Measurements from ENCODE around the gene RPL27A.

- TF ChIP-seq CTCF (IDR thresholded peaks at IDR 0.05) (no peak), ZFX (IDR thresholded peaks at IDR 0.05; ENCODE audit: borderline replicate concordance) (no peak)
Observed at GRCh38 chr11:8683115-8683807, 669 bp downstream of the RPL27A start.

All from 22Rv1 (cell line).